Measurements from ENCODE around the gene CUBN.

GRCh38 chr10:16891375-16892313 is 238.0 kb downstream of the CUBN start:
- TF ChIP-seq CTCF (conservative IDR thresholded peaks at IDR 0.05; ENCODE audit: low read depth, low read length) = no peak
- TF ChIP-seq EZH2 (IDR thresholded peaks at IDR 0.05; ENCODE audit: low read length, unreplicated experiment) = no peak
- TF ChIP-seq EZH2phosphoT487 (IDR thresholded peaks at IDR 0.05; ENCODE audit: borderline replicate concordance, low read length) = no peak
